Measurements from ENCODE around the gene COASY.
"Not testable (repeated sequence)": the region's sequence is repeated elsewhere in the genome, so short reads cannot be mapped to it uniquely, and the experiment has no call there.

The COASY gene

DNA sequence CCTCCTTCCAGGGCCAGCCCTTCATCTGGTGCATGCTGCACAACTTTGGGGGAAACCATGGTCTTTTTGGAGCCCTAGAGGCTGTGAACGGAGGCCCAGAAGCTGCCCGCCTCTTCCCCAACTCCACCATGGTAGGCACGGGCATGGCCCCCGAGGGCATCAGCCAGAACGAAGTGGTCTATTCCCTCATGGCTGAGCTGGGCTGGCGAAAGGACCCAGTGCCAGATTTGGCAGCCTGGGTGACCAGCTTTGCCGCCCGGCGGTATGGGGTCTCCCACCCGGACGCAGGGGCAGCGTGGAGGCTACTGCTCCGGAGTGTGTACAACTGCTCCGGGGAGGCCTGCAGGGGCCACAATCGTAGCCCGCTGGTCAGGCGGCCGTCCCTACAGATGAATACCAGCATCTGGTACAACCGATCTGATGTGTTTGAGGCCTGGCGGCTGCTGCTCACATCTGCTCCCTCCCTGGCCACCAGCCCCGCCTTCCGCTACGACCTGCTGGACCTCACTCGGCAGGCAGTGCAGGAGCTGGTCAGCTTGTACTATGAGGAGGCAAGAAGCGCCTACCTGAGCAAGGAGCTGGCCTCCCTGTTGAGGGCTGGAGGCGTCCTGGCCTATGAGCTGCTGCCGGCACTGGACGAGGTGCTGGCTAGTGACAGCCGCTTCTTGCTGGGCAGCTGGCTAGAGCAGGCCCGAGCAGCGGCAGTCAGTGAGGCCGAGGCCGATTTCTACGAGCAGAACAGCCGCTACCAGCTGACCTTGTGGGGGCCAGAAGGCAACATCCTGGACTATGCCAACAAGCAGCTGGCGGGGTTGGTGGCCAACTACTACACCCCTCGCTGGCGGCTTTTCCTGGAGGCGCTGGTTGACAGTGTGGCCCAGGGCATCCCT lies 18.5 kb upstream of the COASY start:
- peaks cover 50% of the 10 kb centered on the region for H3K36me3 ChIP-seq
- H3K4me1 ChIP-seq (ENCODE audit: control insufficient read depth in 1 of 2, insufficient read depth in 1 of 2, low read depth in 1 of 2, low read length in 1 of 2): peaks cover 0 to 6% of the 10 kb centered on the region in 2 experiments
- H3K4me3 ChIP-seq (ENCODE audit: low read depth in 1 of 2, low read length in 1 of 2): no peak overlapping the region
- peaks cover 10% of the 10 kb centered on the region for H3K27me3 ChIP-seq
- TF ChIP-seq CTCF (IDR thresholded peaks at IDR 0.05): no peak
- no peak overlapping the region for H3K27ac ChIP-seq
- H3K9me3 ChIP-seq: no peaks in the 10 kb centered on the region

DNA sequence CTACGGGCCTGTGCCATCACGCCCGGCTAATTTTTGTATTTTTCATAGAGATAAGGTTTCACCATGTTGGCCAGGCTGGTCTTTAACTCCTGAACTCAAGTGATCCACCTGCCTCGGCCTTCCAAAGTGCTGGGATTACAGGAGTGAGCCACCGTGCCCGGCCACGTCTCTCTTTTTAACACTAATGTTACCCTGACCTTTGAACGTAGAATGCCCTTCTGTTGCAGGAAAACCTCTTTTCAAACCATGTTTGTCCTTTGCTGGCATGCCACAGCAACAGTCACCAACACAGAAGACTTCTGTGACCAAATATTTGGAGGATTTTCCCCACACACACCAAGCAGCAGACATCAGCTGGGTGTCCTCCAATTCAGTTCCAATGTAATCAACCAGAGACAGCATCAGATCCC lies 17.1 kb upstream of the COASY start:
- peaks cover 20% of the 10 kb centered on the region for H3K27me3 ChIP-seq
- peaks cover 5 to 9% of the 10 kb centered on the region in 2 experiments for H3K4me1 ChIP-seq (ENCODE audit: control insufficient read depth in 1 of 2, insufficient read depth in 1 of 2, low read depth in 1 of 2, low read length in 1 of 2)
- TF ChIP-seq CTCF (IDR thresholded peaks at IDR 0.05): no peak
- H3K9me3 ChIP-seq: no peaks in the 10 kb centered on the region
- H3K36me3 ChIP-seq: peaks cover 40% of the 10 kb centered on the region
- no peak overlapping the region for H3K27ac ChIP-seq
- no peak overlapping the region for H3K4me3 ChIP-seq (ENCODE audit: low read depth in 1 of 2, low read length in 1 of 2)

GRCh38 chr17:42545755-42546505 lies 16.0 kb upstream of the COASY start:
- not testable (repeated sequence) for H3K4me1 ChIP-seq (ENCODE audit: control insufficient read depth in 1 of 2, insufficient read depth in 1 of 2, low read depth in 1 of 2, low read length in 1 of 2); H3K9me3 ChIP-seq; H3K27ac ChIP-seq; H3K4me3 ChIP-seq (ENCODE audit: low read depth in 1 of 2, low read length in 1 of 2)
- Histone ChIP-seq H3K27me3 (peaks cover 20% of the 10 kb centered on the region), H3K36me3 (peaks cover 38% of the 10 kb centered on the region)

DNA sequence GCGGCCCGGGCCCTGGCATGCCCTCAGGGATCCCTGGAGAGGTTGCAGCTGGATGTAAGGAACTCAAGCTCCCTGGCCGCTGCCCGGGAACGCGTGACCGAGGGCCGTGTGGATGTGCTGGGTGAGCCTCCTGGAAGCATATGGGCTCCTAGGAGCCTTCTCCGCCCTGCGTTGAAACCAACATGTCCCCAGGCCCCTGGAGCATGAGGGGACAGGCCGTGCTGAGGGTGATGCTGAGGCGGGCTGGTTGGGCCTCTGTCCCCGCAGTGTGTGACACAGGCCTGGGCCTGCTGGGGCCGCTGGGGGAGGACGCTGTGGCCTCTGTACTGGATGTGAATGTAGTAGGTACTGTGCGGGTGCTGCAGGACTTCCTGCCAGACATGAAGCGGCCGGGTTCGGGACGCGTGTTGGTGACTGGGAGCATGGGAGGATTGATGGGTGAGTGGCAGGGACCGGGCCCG lies 14.9 kb upstream of the COASY start:
- Histone ChIP-seq H3K4me1 (ENCODE audit: control insufficient read depth in 1 of 2, insufficient read depth in 1 of 2, low read depth in 1 of 2, low read length in 1 of 2) (peaks cover 5 to 9% of the 10 kb centered on the region in 2 experiments), H3K9me3 (no peaks in the 10 kb centered on the region), H3K4me3 (ENCODE audit: low read depth in 1 of 2, low read length in 1 of 2) (no peak overlapping the region), H3K27me3 (peaks cover 20% of the 10 kb centered on the region), H3K36me3 (peaks cover 28% of the 10 kb centered on the region), H3K27ac (no peak overlapping the region)
- TF ChIP-seq CTCF (IDR thresholded peaks at IDR 0.05): no peak

- Histone ChIP-seq H3K27ac (no peak overlapping the region), H3K4me3 (ENCODE audit: low read depth in 1 of 2, low read length in 1 of 2) (no peak overlapping the region), H3K36me3 (peaks cover 21% of the 10 kb centered on the region), H3K4me1 (ENCODE audit: control insufficient read depth in 1 of 2, insufficient read depth in 1 of 2, low read depth in 1 of 2, low read length in 1 of 2) (peaks cover 5 to 9% of the 10 kb centered on the region in 2 experiments), H3K9me3 (no peaks in the 10 kb centered on the region), H3K27me3 (peaks cover 20% of the 10 kb centered on the region)
- no peak for TF ChIP-seq CTCF (IDR thresholded peaks at IDR 0.05)
Observed at GRCh38 chr17:42547698-42548069, 14.3 kb upstream of the COASY start.
